ENCODE results near the gene IRGQ.
"Not testable (repeated sequence)": the region's sequence is repeated elsewhere in the genome, so short reads cannot be mapped to it uniquely, and the experiment has no call there.

The IRGQ gene

GRCh38 chr19:43570174-43570791, 25.7 kb downstream of the IRGQ start:
- no peak for DNase-seq (ENCODE audit: low spot score)

GRCh38 chr19:43569657-43570056, 26.3 kb downstream of the IRGQ start:
- DNase-seq (ENCODE audit: low spot score), result no peak

- DNase-seq (ENCODE audit: low spot score), result no peak
These were observed 31.1 kb downstream of the IRGQ start for GRCh38 chr19:43564800-43565199.

- DNase-seq (ENCODE audit: low spot score), result no peak
These were observed 32.0 kb downstream of the IRGQ start for GRCh38 chr19:43563816-43564457.

- no peak for DNase-seq (ENCODE audit: low spot score)
These were observed 33.2 kb downstream of the IRGQ start for GRCh38 chr19:43562698-43563241.

GRCh38 chr19:43562226-43562697, 33.7 kb downstream of the IRGQ start:
- DNase-seq (ENCODE audit: low spot score), result no peak

- DNase-seq (ENCODE audit: low spot score), result no peak
These were observed 34.6 kb downstream of the IRGQ start for GRCh38 chr19:43561139-43561970.

GRCh38 chr19:43560687-43561086, 35.2 kb downstream of the IRGQ start:
- DNase-seq (ENCODE audit: low spot score), result no peak

GRCh38 chr19:43555185-43555770, 40.7 kb downstream of the IRGQ start:
- DNase-seq (ENCODE audit: low spot score), result peak; percentile 66

- no peak for DNase-seq (ENCODE audit: low spot score)
These were observed 41.5 kb downstream of the IRGQ start for GRCh38 chr19:43554317-43554895.

GRCh38 chr19:43553656-43554055, 42.3 kb downstream of the IRGQ start:
- DNase-seq (ENCODE audit: low spot score), result no peak

GRCh38 chr19:43552616-43553015, 43.3 kb downstream of the IRGQ start:
- no peak for DNase-seq (ENCODE audit: low spot score)

- DNase-seq (ENCODE audit: low spot score), result no peak
These were observed 43.8 kb downstream of the IRGQ start for GRCh38 chr19:43552198-43552450.

GRCh38 chr19:43551399-43552197, 44.3 kb downstream of the IRGQ start:
- DNase-seq (ENCODE audit: low spot score), result no peak

- no peak for DNase-seq (ENCODE audit: low spot score)
These were observed 47.2 kb downstream of the IRGQ start for GRCh38 chr19:43548706-43549105.

GRCh38 chr19:43547926-43548325, 48.0 kb downstream of the IRGQ start:
- not testable (repeated sequence) for DNase-seq (ENCODE audit: low spot score)

- no peak for DNase-seq (ENCODE audit: low spot score)
These were observed 49.4 kb downstream of the IRGQ start for GRCh38 chr19:43546581-43546980.

GRCh38 chr19:43545981-43546380, 50.0 kb downstream of the IRGQ start:
- no peak for DNase-seq (ENCODE audit: low spot score)

GRCh38 chr19:43545276-43545675, 50.7 kb downstream of the IRGQ start:
- DNase-seq (ENCODE audit: low spot score), result no peak

- DNase-seq (ENCODE audit: low spot score), result no peak
These were observed 51.9 kb downstream of the IRGQ start for GRCh38 chr19:43544077-43544476.

GRCh38 chr19:43541920-43542650, 53.8 kb downstream of the IRGQ start:
- no peak for DNase-seq (ENCODE audit: low spot score)

All from SW480 (cell line).